ENCODE measurements around the gene CCSER1. TPM values are rescaled to one million over a fixed set of nuclear protein-coding genes. Genes with fewer than 3 reads are reported as not detected.

The CCSER1 gene
- total and polyA plus RNA-seq, 2 of the 8 experiments (the other 6 are each of a cell fraction or from before 2014, with no cell fraction given) = 0.26 to 0.84 TPM

GRCh38 chr4:90122355-90122748 is 4.8 kb upstream of the CCSER1 start:
- no peak for FAIRE-seq
- no peak overlapping the region for H3K18ac ChIP-seq (ENCODE audit: extremely low read depth, low read length)
- no peak overlapping the region for H3K4me3 ChIP-seq (ENCODE audit: extremely low read depth in 1 of 4, insufficient read depth in 2 of 4, low read depth in 3 of 4, low read length in 4 of 4)
- H3K9me3 ChIP-seq (ENCODE audit: insufficient read depth in 2 of 2, low read depth in 1 of 2, low read length in 1 of 2) = no peaks in the 10 kb centered on the region
- no peaks in the 10 kb centered on the region for H3K79me2 ChIP-seq (ENCODE audit: control insufficient read depth in 1 of 2, insufficient read depth in 2 of 2, low read length in 2 of 2)
- H3K56ac ChIP-seq (replicated peaks; ENCODE audit: insufficient read length, low read depth, low read length) = no peak overlapping the region
- H2BK5ac ChIP-seq (ENCODE audit: low read depth, low read length) = no peak overlapping the region
- H3K4me1 ChIP-seq (replicated peaks in 1 of 4; ENCODE audit: control insufficient read depth in 3 of 4, insufficient read depth in 4 of 4, low read length in 3 of 4) = peaks cover 0 to 9% (median 4%) of the 10 kb centered on the region in 4 experiments; a peak in 4 of 7 replicates
- H4K8ac ChIP-seq (ENCODE audit: extremely low read depth, insufficient read depth, low read length) = no peak overlapping the region
- CTCF ChIA-PET (ENCODE audit: partially characterized antibody) = no interaction called here
- WGBS, 2 experiments (ENCODE audit: extremely low coverage in 1 of 2, insufficient coverage in 1 of 2, insufficient read length in 1 of 2, insufficient replicate concordance in 2 of 2, low coverage in 1 of 2, low lambda C conversion rate in 2 of 2, missing lambda C conversion rate in 1 of 2) = 89% methylated on average over 7 of the region's 7 CpGs; no CpG with 5 or more reads in 1 of the 2 experiments
- POLR2A ChIA-PET (ENCODE audit: partially characterized antibody) = no interaction called here
- no peak overlapping the region for H4K91ac ChIP-seq (replicated peaks; ENCODE audit: insufficient read length, low read length)
- H2AK5ac ChIP-seq (ENCODE audit: low read depth, low read length) = no peak overlapping the region
- H3K9ac ChIP-seq (replicated peaks in 1 of 4; ENCODE audit: extremely low read depth in 1 of 4, low read depth in 3 of 4, low read length in 3 of 4) = no peak overlapping the region
- no peak overlapping the region for H2BK12ac ChIP-seq (ENCODE audit: low read depth, low read length)
- no peaks in the 10 kb centered on the region for H3K36me3 ChIP-seq (ENCODE audit: control insufficient read depth in 2 of 4, insufficient read depth in 4 of 4, low read length in 3 of 4)
- H3K27ac ChIP-seq (ENCODE audit: low read depth, low read length) = no peak overlapping the region
- peaks cover 1% of the 10 kb centered on the region for H3K23me2 ChIP-seq (ENCODE audit: low read depth, low read length)
- no peaks in the 10 kb centered on the region for H4K20me1 ChIP-seq (replicated peaks in 1 of 2; ENCODE audit: control insufficient read depth in 1 of 2, insufficient read depth in 2 of 2, low read length in 2 of 2)
- peaks cover 0 to 11% (median 4%) of the 10 kb centered on the region in 4 experiments; a peak in 4 of 7 replicates for H3K27me3 ChIP-seq (replicated peaks in 1 of 4; ENCODE audit: control insufficient read depth in 3 of 4, extremely low read depth in 1 of 4, insufficient read depth in 3 of 4, low read length in 3 of 4)
- H3K14ac ChIP-seq (ENCODE audit: insufficient read length) = no peak overlapping the region
- no peak overlapping the region for H3K4me2 ChIP-seq (ENCODE audit: insufficient read depth in 1 of 2, low read depth in 2 of 2, low read length in 2 of 2)
- no peak overlapping the region for H3K23ac ChIP-seq (ENCODE audit: insufficient read length)
- H2BK15ac ChIP-seq (ENCODE audit: low read length) = no peak overlapping the region
- no peak overlapping the region for H4K5ac ChIP-seq (ENCODE audit: insufficient read length, low read depth, low read length)
- no peak for DNase-seq (ENCODE audit: low read depth in 1 of 2, low spot score in 2 of 2)
- no peak overlapping the region for H2BK20ac ChIP-seq (ENCODE audit: low read length)
- H3K79me1 ChIP-seq (ENCODE audit: low read depth, low read length) = no peaks in the 10 kb centered on the region
- H2AFZ ChIP-seq (ENCODE audit: low read length) = no peak overlapping the region
- no peak overlapping the region for H2BK120ac ChIP-seq (replicated peaks; ENCODE audit: low read depth, low read length)
- H3K4ac ChIP-seq (replicated peaks; ENCODE audit: insufficient read length, low read depth, low read length) = no peak overlapping the region
- TF ChIP-seq POLR2AphosphoS5 (IDR thresholded peaks at IDR 0.05; ENCODE audit: low read depth, low read length) (no peak), SRF (IDR thresholded peaks at IDR 0.05; ENCODE audit: low read depth, low read length) (no peak), SP2 (IDR thresholded peaks at IDR 0.05; ENCODE audit: low read length) (no peak)
